H1 (cell line): ENCODE results near the gene DTNB. TPM values are rescaled to one million over a fixed set of nuclear protein-coding genes. Genes with fewer than 3 reads are reported as not detected.

Experiments
- CTCF ChIA-PET: fragments of 300-600 bp; sonication (Branson Sonifier 250); formaldehyde crosslinking; loops from one replicate; lab custom pipeline; 2021; ENCODE audit not compliant: partially characterized antibody; lab: Charles Lee
- POLR2A ChIA-PET: fragments of 300-600 bp; sonication (Branson Sonifier 250); formaldehyde crosslinking; loops from one replicate; lab custom pipeline; 2021; ENCODE audit warnings: inconsistent platforms; ENCODE audit not compliant: partially characterized antibody; lab: Charles Lee
- DNase-seq, 2 experiments: peaks; one replicate each; pipeline versions ENCODE4 v3.0.0 to v3.0.0-alpha.2; 2010 to 2022; ENCODE audit warnings: low spot score in 2 of 2, low read depth in 1 of 2, mixed read lengths in 1 of 2
- FAIRE-seq: peaks from 2 replicates; lab custom pipeline; 2011; peaks lifted over from hg19 to GRCh38; lab: Jason Lieb, UNC
- H2AFZ ChIP-seq: 2 replicates; pipeline ENCODE4 v1.8.1; 2012; ENCODE audit warnings: low read length, inconsistent platforms
- H2AK5ac ChIP-seq: 2 replicates; pipeline ENCODE4 v1.6.1; 2013; ENCODE audit warnings: low read depth, low read length
- H2BK120ac ChIP-seq: replicated peaks from 2 replicates; pipeline ENCODE3; 2013; ENCODE audit warnings: low read depth, low read length, inconsistent platforms
- H2BK12ac ChIP-seq: 2 replicates; pipeline ENCODE4 v1.6.1; 2013; ENCODE audit warnings: low read depth, low read length
- H2BK15ac ChIP-seq: 2 replicates; pipeline ENCODE4 v1.6.1; 2013; ENCODE audit warnings: low read length
- H2BK20ac ChIP-seq: 2 replicates; pipeline ENCODE4 v1.6.1; 2013; ENCODE audit warnings: low read length
- H2BK5ac ChIP-seq: 2 replicates; pipeline ENCODE4 v1.6.1; 2013; ENCODE audit warnings: low read depth, low read length
- H3K14ac ChIP-seq: 2 replicates; pipeline ENCODE4 v1.6.1; 2013; ENCODE audit warnings: inconsistent platforms; ENCODE audit not compliant: insufficient read length
- H3K18ac ChIP-seq: 2 replicates; pipeline ENCODE4 v1.6.1; 2013; ENCODE audit warnings: low read length; ENCODE audit errors: extremely low read depth
- H3K23ac ChIP-seq: 2 replicates; pipeline ENCODE4 v1.6.1; 2013; ENCODE audit warnings: inconsistent platforms; ENCODE audit not compliant: insufficient read length
- H3K23me2 ChIP-seq: 2 replicates; pipeline ENCODE4 v1.6.1; 2013; ENCODE audit warnings: low read depth, low read length
- H3K27ac ChIP-seq: 2 replicates; pipeline ENCODE4 v1.6.1; 2011; ENCODE audit warnings: low read depth, low read length, inconsistent platforms
- H3K27me3 ChIP-seq, 4 experiments: replicated peaks in 1 of 4; 1 replicate in 1 of 4; 2 replicates in 3 of 4; pipeline versions ENCODE4 v1.6.1 to v1.8.1; 2011 to 2013; ENCODE audit warnings: low read length in 3 of 4, mild to moderate bottlenecking in 3 of 4, inconsistent platforms in 2 of 4, mixed read lengths in 2 of 4, moderate library complexity in 1 of 4; ENCODE audit not compliant: control insufficient read depth in 3 of 4, insufficient read depth in 3 of 4; ENCODE audit errors: extremely low read depth in 1 of 4
- H3K36me3 ChIP-seq, 4 experiments: 2 replicates each; pipeline versions ENCODE4 v1.6.1 to v1.8.1; 2011 to 2013; ENCODE audit warnings: mild to moderate bottlenecking in 4 of 4, low read length in 3 of 4, moderate library complexity in 2 of 4, control low read depth in 1 of 4, inconsistent platforms in 1 of 4; ENCODE audit not compliant: insufficient read depth in 4 of 4, control insufficient read depth in 2 of 4
- H3K4ac ChIP-seq: replicated peaks from 2 replicates; pipeline ENCODE3; 2013; ENCODE audit warnings: low read length, low read depth, mixed read lengths, inconsistent platforms; ENCODE audit not compliant: insufficient read length
- H3K4me1 ChIP-seq, 4 experiments: replicated peaks in 1 of 4; 1 replicate in 1 of 4; 2 replicates in 3 of 4; pipeline versions ENCODE4 v1.6.1 to v1.8.1; 2011 to 2013; ENCODE audit warnings: low read length in 3 of 4, inconsistent platforms in 2 of 4, mixed read lengths in 1 of 4; ENCODE audit not compliant: insufficient read depth in 4 of 4, control insufficient read depth in 3 of 4
- H3K4me2 ChIP-seq, 2 experiments: 2 replicates each; pipeline versions ENCODE4 v1.6.1 to v1.8.1; 2011 to 2013; ENCODE audit warnings: low read depth in 2 of 2, low read length in 2 of 2, control low read depth in 1 of 2, inconsistent platforms in 1 of 2, mild to moderate bottlenecking in 1 of 2; ENCODE audit not compliant: insufficient read depth in 1 of 2
- H3K4me3 ChIP-seq, 4 experiments: fragments of 200-600, 300-600 bp in 1 of 4; sonication (generic), shearing (Covaris generic), sonication (Bioruptor Twin) in 1 of 4; 2 replicates each; pipeline versions ENCODE4 v1.5.1 to v1.8.1; 2011 to 2016; ENCODE audit warnings: low read length in 4 of 4, low read depth in 3 of 4, control low read depth in 2 of 4, inconsistent platforms in 2 of 4, mild to moderate bottlenecking in 2 of 4, mixed read lengths in 1 of 4, moderate library complexity in 1 of 4; ENCODE audit not compliant: insufficient read depth in 2 of 4; ENCODE audit errors: extremely low read depth in 1 of 4
- H3K56ac ChIP-seq: replicated peaks from 2 replicates; pipeline ENCODE3; 2013; ENCODE audit warnings: low read depth, mild to moderate bottlenecking, mixed read lengths, low read length, inconsistent platforms; ENCODE audit not compliant: insufficient read length
- H3K79me1 ChIP-seq: 2 replicates; pipeline ENCODE4 v1.6.1; 2013; ENCODE audit warnings: low read depth, low read length, control low read depth
- H3K79me2 ChIP-seq, 2 experiments: 2 replicates each; pipeline versions ENCODE4 v1.6.1 to v1.8.1; 2012 to 2013; ENCODE audit warnings: low read length in 2 of 2, mild to moderate bottlenecking in 2 of 2, inconsistent platforms in 1 of 2; ENCODE audit not compliant: insufficient read depth in 2 of 2, control insufficient read depth in 1 of 2
- H3K9ac ChIP-seq, 4 experiments: replicated peaks in 1 of 4; 1 replicate in 1 of 4; 2 replicates in 3 of 4; pipeline versions ENCODE4 v1.6.1 to v1.8.1; 2011 to 2013; ENCODE audit warnings: low read depth in 3 of 4, low read length in 3 of 4, control low read depth in 2 of 4, mild to moderate bottlenecking in 2 of 4, moderate library complexity in 2 of 4, inconsistent platforms in 1 of 4; ENCODE audit errors: extremely low read depth in 1 of 4
- H3K9me3 ChIP-seq, 2 experiments: 2 replicates each; pipeline versions ENCODE4 v1.6.1 to v1.8.1; 2012 to 2013; ENCODE audit warnings: mild to moderate bottlenecking in 2 of 2, moderate library complexity in 2 of 2, control low read depth in 1 of 2, inconsistent platforms in 1 of 2, low read depth in 1 of 2, low read length in 1 of 2, mixed read lengths in 1 of 2; ENCODE audit not compliant: insufficient read depth in 2 of 2
- H4K20me1 ChIP-seq, 2 experiments: replicated peaks in 1 of 2; 2 replicates each; pipeline versions ENCODE3 to v1.8.1; 2011 to 2013; ENCODE audit warnings: inconsistent platforms in 2 of 2, low read length in 2 of 2, mild to moderate bottlenecking in 1 of 2; ENCODE audit not compliant: insufficient read depth in 2 of 2, control insufficient read depth in 1 of 2
- H4K5ac ChIP-seq: 2 replicates; pipeline ENCODE4 v1.6.1; 2013; ENCODE audit warnings: low read length, low read depth, mixed read lengths, inconsistent platforms; ENCODE audit not compliant: insufficient read length
- H4K8ac ChIP-seq: 2 replicates; pipeline ENCODE4 v1.8.0; 2013; ENCODE audit warnings: mild to moderate bottlenecking, moderate library complexity, low read length, inconsistent platforms; ENCODE audit not compliant: insufficient read depth; ENCODE audit errors: extremely low read depth
- H4K91ac ChIP-seq: replicated peaks from 2 replicates; pipeline ENCODE3; 2013; ENCODE audit warnings: low read length, mixed read lengths, inconsistent platforms; ENCODE audit not compliant: insufficient read length
- ASH2L ChIP-seq: fragments of 200-600, 300-600 bp; sonication (generic); IDR thresholded peaks from one replicate; pipeline ENCODE4 v1.7.1; 2017; ENCODE audit warnings: low read length
- BRCA1 ChIP-seq: IDR thresholded peaks from 2 replicates; pipeline ENCODE4 v1.6.1; 2012; ENCODE audit warnings: low read depth, low read length, improper control_type of control experiment
- CBX5 ChIP-seq: fragments of 300-800, 300-1000 bp; sonication (generic); IDR thresholded peaks from 2 replicates; pipeline ENCODE4 v1.7.1; 2016; ENCODE audit warnings: antibody characterized with exemption, low read length, low read depth
- CREB1 ChIP-seq: IDR thresholded peaks from 2 replicates; pipeline ENCODE4 v1.6.1; 2012; ENCODE audit warnings: inconsistent platforms
- CTCF ChIP-seq, 3 experiments: IDR thresholded peaks; 1 replicate in 2 of 3; 2 replicates in 1 of 3; pipeline versions ENCODE4 v1.5.1 to v1.6.1; 2011; ENCODE audit warnings: low read length in 3 of 3, mild to moderate bottlenecking in 3 of 3, inconsistent platforms in 2 of 3, low read depth in 1 of 3, moderate library complexity in 1 of 3; ENCODE audit not compliant: insufficient read depth in 1 of 3; ENCODE audit errors: control extremely low read depth in 1 of 3
- GTF2F1 ChIP-seq: IDR thresholded peaks from 2 replicates; pipeline ENCODE4 v1.6.1; 2012; ENCODE audit warnings: low read depth, low read length, improper control_type of control experiment, borderline replicate concordance
- KDM1A ChIP-seq: fragments of 200-600, 300-600 bp; sonication (generic); IDR thresholded peaks from 2 replicates; pipeline ENCODE4 v1.7.1; 2016; ENCODE audit warnings: mild to moderate bottlenecking, low read length, borderline replicate concordance
- KDM4A ChIP-seq: IDR thresholded peaks from one replicate; pipeline ENCODE4 v1.7.1; 2012; ENCODE audit warnings: low read depth, mild to moderate bottlenecking, moderate library complexity, low read length, inconsistent platforms; ENCODE audit not compliant: severe bottlenecking
- NANOG ChIP-seq: IDR thresholded peaks from 2 replicates; pipeline ENCODE4 v1.6.1; 2011; ENCODE audit warnings: low read length, low read depth, mild to moderate bottlenecking, inconsistent platforms; ENCODE audit not compliant: insufficient read depth, poor library complexity, severe bottlenecking
- SIX5 ChIP-seq: IDR thresholded peaks from 2 replicates; pipeline ENCODE4 v1.6.1; 2011; ENCODE audit warnings: mild to moderate bottlenecking, low read depth, low read length
- SRF ChIP-seq: IDR thresholded peaks from 2 replicates; pipeline ENCODE4 v1.6.1; 2011; ENCODE audit warnings: mild to moderate bottlenecking, low read depth, low read length, moderate library complexity
- WGBS, 2 experiments: shearing (Covaris generic) in 1 of 2; methylation state at CpG; one replicate each; pipeline versions ENCODE4 v1.1.6 to v1.1.7; 2013 to 2015; ENCODE audit warnings: low lambda C conversion rate in 2 of 2, mixed read lengths in 2 of 2, inconsistent platforms in 1 of 2, low coverage in 1 of 2, missing lambda C conversion rate in 1 of 2; ENCODE audit not compliant: insufficient replicate concordance in 2 of 2, insufficient coverage in 1 of 2, insufficient read length in 1 of 2; ENCODE audit errors: extremely low coverage in 1 of 2, missing lambda C conversion rate in 1 of 2; 5-methylcytosine and 5-hydroxymethylcytosine counted together
- polyA plus RNA-seq, 7 experiments: library from polyadenylated mRNA; depleted of rRNA in 3 of 7; stranded (reverse) in 5 of 7; unstranded in 2 of 7; fragments of >200 nt in 5 of 7; fragments of 200-250 nt in 2 of 7; gene quantifications; 1 replicate in 5 of 7; 2 replicates in 1 of 7; 4 replicates in 1 of 7; pipeline versions ENCODE4 v1.2.1 to v1.2.3, GENCODE V29; 2011 to 2013; ENCODE audit warnings: missing spikeins in 2 of 7, mixed read lengths in 2 of 7
- total RNA-seq: library from RNA; stranded (reverse); fragmentation: NEBNext Ultra II Directional; extraction: Animal tissue kit (Norgen Biotek cat#: 25700); gene quantifications from 2 replicates; pipeline ENCODE4 v1.2.1, GENCODE V29; 2021

The DTNB gene
- total and polyA plus RNA-seq, 2 of the 8 experiments (the other 6 are each of a cell fraction or from before 2014, with no cell fraction given), result 39.6 to 49.5 TPM

- Histone ChIP-seq H4K91ac (no peak overlapping the region), H3K14ac (no peak overlapping the region), H4K20me1 (peaks cover 1 to 2% of the 10 kb centered on the region in 2 experiments), H3K18ac (no peak overlapping the region), H3K4me1 (peaks cover 11 to 27% (median 14%) of the 10 kb centered on the region in 4 experiments; a peak in 6 of 7 replicates), H4K8ac (no peak overlapping the region), H2BK12ac (no peak overlapping the region; the same call in 1 of the 2 replicates), H3K79me2 (peaks cover 4 to 69% of the 10 kb centered on the region in 2 experiments; a peak in 3 of 4 replicates), H3K9me3 (no peaks in the 10 kb centered on the region), H2BK120ac (no peak overlapping the region), H3K79me1 (no peaks in the 10 kb centered on the region), H3K23me2 (peaks cover 8% of the 10 kb centered on the region; the same call in 1 of the 2 replicates), H2AK5ac (no peak overlapping the region), H2AFZ (no peak overlapping the region), H3K23ac (no peak overlapping the region), H3K56ac (no peak overlapping the region), H4K5ac (no peak overlapping the region), H3K9ac (peak overlapping the region in 1 of 4 experiments; percentile 34; a peak in 1 of 7 replicates), H3K4ac (no peak overlapping the region), H3K4me2 (peak overlapping the region; percentile 41 to 47; a peak in 3 of 4 replicates), H2BK15ac (no peak overlapping the region), H3K4me3 (peak overlapping the region in 1 of 4 experiments; percentile 30; a peak in 1 of 8 replicates), H3K27ac (peak overlapping the region; percentile 20; the same call in 1 of the 2 replicates), H3K36me3 (no peaks in the 10 kb centered on the region), H2BK20ac (no peak overlapping the region), H3K27me3 (peaks cover 0 to 5% (median 4%) of the 10 kb centered on the region in 4 experiments; a peak in 5 of 7 replicates), H2BK5ac (no peak overlapping the region)
- ChIA-PET POLR2A (interaction anchor here (0.7 kb wide), 1 partner anchor 19 kb away, joined by 4 read pairs; no protein-coding TSS in a partner anchor), CTCF (no interaction called here)
- WGBS, 2 experiments, result 16% methylated on average over 7 of the region's 7 CpGs; no CpG with 5 or more reads in 1 of the 2 experiments
- DNase-seq, result peak; percentile 61 to 62
- peak; percentile 97 for FAIRE-seq
- no peak for TF ChIP-seq ASH2L
- no peak for TF ChIP-seq GTF2F1
- TF ChIP-seq CREB1, result peak; percentile 60
- no peak for TF ChIP-seq SIX5
- TF ChIP-seq KDM4A, result no peak
- no peak for TF ChIP-seq CTCF (IDR thresholded peaks at IDR 0.05; ENCODE audit: control extremely low read depth in 1 of 3, insufficient read depth in 1 of 3, low read depth in 1 of 3, low read length in 3 of 3)
- TF ChIP-seq CBX5, result no peak
- no peak for TF ChIP-seq SRF
- no peak for TF ChIP-seq BRCA1
- TF ChIP-seq KDM1A, result no peak
- TF ChIP-seq NANOG, result peak; percentile 6
These were observed 3.9 kb downstream of the DTNB start for GRCh38 chr2:25669520-25669919.
